ENCODE data around the gene ONECUT1. TPM values are rescaled to one million over a fixed set of nuclear protein-coding genes. Genes with fewer than 3 reads are reported as not detected.
"Not testable (repeated sequence)": the region's sequence is repeated elsewhere in the genome, so short reads cannot be mapped to it uniquely, and the experiment has no call there.

The ONECUT1 gene
- total RNA-seq = not detected in 2 replicates

- Mint-ChIP-seq H3K27me3 (ENCODE audit: low read depth) (peaks cover 87% of the 10 kb centered on the region), H3K9me3 (no peaks in the 10 kb centered on the region), H3K36me3 (ENCODE audit: low read depth) (no peaks in the 10 kb centered on the region), H3K4me1 (ENCODE audit: low read depth) (no peaks in the 10 kb centered on the region), H3K27ac (no peak within 1 kb of the TSS), H3K4me3 (ENCODE audit: low read depth) (peak within 1 kb of the TSS; percentile 57)
- intact Hi-C loops (cut with micrococcal nuclease) = no loop called here
- peak; percentile 43 for DNase-seq (ENCODE audit: low spot score)
Measured at GRCh38 chr15:52790169-52790708, at the start of gene ONECUT1. Gene ONECUT1, minus strand, starts transcription at chr15:52790336. Its CDS starts 452 bp downstream, at chr15:52789884.

DNA sequence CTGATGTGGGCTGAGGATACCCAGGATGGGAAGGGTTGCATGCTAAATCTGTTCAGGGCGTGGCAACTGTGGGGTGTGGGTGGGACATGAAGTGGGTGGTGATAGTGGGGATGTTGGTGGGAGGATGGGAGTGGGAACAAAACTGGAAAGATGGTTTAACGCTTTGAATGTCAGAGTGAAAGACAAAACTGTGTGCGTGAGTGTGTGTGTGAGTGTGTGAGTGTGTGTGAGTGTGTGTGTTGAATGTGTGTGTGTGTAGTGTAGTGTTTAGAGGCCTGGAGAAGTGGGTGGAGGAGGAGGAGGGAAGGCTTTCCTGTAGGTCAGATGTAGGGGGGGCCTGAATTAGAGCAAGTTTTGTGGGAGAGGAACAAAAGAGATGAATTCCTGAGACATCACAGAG lies 44.2 kb upstream of the ONECUT1 start:
- Mint-ChIP-seq H3K4me3 (ENCODE audit: low read depth) (no peak overlapping the region), H3K27ac (no peak overlapping the region), H3K4me1 (ENCODE audit: low read depth) (no peaks in the 10 kb centered on the region), H3K36me3 (ENCODE audit: low read depth) (no peaks in the 10 kb centered on the region), H3K27me3 (ENCODE audit: low read depth) (no peaks in the 10 kb centered on the region), H3K9me3 (no peaks in the 10 kb centered on the region)
- intact Hi-C loops (cut with micrococcal nuclease) = no loop called here
- DNase-seq (ENCODE audit: low spot score) = no peak

DNA sequence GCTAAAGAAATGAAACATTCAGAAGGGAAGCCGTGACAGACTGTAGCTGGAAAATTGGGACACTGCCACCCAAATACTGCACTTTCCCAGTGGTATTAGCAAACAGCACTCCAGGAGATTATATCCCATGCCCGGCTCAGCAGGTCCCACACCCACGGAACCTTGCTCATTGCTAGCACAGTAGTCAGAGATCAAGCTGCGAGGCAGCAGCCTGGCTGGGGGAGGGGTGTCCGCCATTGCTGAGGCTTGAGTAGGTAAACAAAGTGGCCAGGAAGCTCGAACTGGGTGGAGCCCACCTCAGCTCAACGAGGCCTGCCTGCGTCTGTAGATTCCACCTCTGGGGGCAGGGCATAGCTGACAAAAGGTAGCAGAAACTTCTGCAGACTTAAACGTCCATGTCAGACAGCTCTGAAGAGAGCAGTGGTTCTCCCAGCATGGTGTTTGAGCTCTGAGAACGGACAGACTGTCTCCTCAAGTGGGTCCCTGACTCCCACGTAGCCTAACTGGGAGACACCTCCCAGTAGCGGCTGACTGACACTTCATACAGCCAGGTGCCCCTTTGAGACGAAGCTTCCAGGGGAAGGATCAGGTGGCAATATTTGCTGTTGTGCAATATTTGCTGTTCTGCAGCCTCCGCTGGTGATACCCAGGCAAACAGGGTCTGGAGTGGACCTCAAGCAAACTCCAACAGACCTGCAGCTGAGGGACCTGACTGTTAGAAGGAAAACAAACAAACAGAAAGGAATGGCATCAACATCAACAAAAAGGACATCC lies 34.2 kb upstream of the ONECUT1 start:
- H3K4me1 Mint-ChIP-seq (ENCODE audit: low read depth); intact Hi-C loops (cut with micrococcal nuclease); H3K27me3 Mint-ChIP-seq (ENCODE audit: low read depth); H3K9me3 Mint-ChIP-seq; H3K36me3 Mint-ChIP-seq (ENCODE audit: low read depth); H3K27ac Mint-ChIP-seq; DNase-seq (ENCODE audit: low spot score); H3K4me3 Mint-ChIP-seq (ENCODE audit: low read depth): not testable (repeated sequence)

DNA sequence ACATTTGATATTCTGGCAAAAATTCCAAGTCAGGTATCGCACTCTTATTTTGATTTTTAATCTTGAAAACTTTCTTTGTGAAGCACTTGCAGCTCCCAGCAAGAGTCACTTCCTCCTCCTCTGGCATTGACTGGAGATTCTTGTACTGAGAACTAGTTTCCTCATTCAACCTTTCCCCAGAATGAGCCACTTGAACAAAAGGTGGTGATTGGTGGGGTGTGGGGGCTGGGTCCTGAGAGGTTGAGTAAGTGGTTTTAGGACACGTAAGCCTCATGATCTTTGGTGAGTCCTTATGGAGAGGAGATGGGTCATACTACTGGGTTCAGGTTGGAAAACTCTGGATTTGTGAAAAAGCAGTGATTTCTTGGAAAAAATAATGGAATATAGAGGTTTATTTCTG lies 32.3 kb upstream of the ONECUT1 start:
- Mint-ChIP-seq H3K27me3 (ENCODE audit: low read depth) (peaks cover 6% of the 10 kb centered on the region), H3K9me3 (no peaks in the 10 kb centered on the region), H3K27ac (no peak overlapping the region)

DNA sequence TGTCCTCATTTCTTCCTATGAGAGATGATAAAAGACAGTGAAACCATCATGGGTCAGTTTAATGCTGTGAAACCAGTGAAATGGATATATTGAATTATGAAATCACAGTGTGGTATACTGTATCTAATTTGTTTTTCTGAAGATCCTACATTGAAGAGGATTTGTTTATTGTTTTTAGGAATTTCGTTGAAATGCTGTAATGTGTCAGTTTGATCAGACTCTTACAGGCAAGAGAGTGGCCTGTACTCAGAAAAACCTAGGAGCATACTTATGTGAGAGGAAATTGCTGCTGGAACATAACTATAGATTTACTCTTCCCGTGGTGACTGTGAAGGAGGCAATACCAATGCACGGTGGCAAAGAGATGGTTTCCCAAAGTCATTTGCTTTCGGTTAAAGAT lies 29.1 kb upstream of the ONECUT1 start:
- no peaks in the 10 kb centered on the region for H3K36me3 Mint-ChIP-seq (ENCODE audit: low read depth)
- peaks cover 7% of the 10 kb centered on the region for H3K27me3 Mint-ChIP-seq (ENCODE audit: low read depth)
- H3K4me1 Mint-ChIP-seq (ENCODE audit: low read depth) = no peaks in the 10 kb centered on the region

More for the DNA sequence above, 32.3 kb upstream of the ONECUT1 start:
- Mint-ChIP-seq H3K4me1 (ENCODE audit: low read depth) (no peaks in the 10 kb centered on the region), H3K4me3 (ENCODE audit: low read depth) (no peak overlapping the region), H3K36me3 (ENCODE audit: low read depth) (no peaks in the 10 kb centered on the region)
- no peak for DNase-seq (ENCODE audit: low spot score)
- intact Hi-C loops (cut with micrococcal nuclease) = no loop called here

DNA sequence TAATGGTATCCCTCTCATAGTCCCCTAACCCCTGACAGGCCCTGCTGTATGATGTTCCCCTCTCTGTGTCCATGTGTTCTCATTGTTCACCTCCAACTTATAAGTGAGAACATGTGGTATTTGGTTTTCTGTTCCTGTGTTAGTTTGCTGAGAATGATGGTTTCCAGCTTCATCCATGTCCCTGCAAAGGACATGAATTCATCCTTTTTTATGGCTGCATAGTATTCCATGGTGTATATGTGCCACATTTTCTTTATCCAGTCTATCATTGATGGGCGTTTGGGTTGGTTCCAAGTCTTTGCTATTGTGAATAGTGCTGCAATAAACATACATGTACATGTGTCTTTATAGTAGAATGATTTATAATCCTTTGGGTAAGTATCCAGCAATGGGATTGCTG lies 25.8 kb upstream of the ONECUT1 start:
- H3K4me3 Mint-ChIP-seq (ENCODE audit: low read depth); DNase-seq (ENCODE audit: low spot score); intact Hi-C loops (cut with micrococcal nuclease); H3K27me3 Mint-ChIP-seq (ENCODE audit: low read depth); H3K27ac Mint-ChIP-seq; H3K9me3 Mint-ChIP-seq; H3K36me3 Mint-ChIP-seq (ENCODE audit: low read depth); H3K4me1 Mint-ChIP-seq (ENCODE audit: low read depth): not testable (repeated sequence)

More for the DNA sequence above, 29.1 kb upstream of the ONECUT1 start:
- no peak for DNase-seq (ENCODE audit: low spot score)
- no peak overlapping the region for H3K27ac Mint-ChIP-seq
- intact Hi-C loops (cut with micrococcal nuclease) = no loop called here
- H3K4me3 Mint-ChIP-seq (ENCODE audit: low read depth) = no peak overlapping the region
- no peaks in the 10 kb centered on the region for H3K9me3 Mint-ChIP-seq

GRCh38 chr15:52808996-52809395 lies 18.9 kb upstream of the ONECUT1 start:
- Mint-ChIP-seq H3K36me3 (ENCODE audit: low read depth) (no peaks in the 10 kb centered on the region), H3K9me3 (no peaks in the 10 kb centered on the region), H3K27ac (no peak overlapping the region), H3K27me3 (ENCODE audit: low read depth) (peaks cover 54% of the 10 kb centered on the region), H3K4me1 (ENCODE audit: low read depth) (peaks cover 5% of the 10 kb centered on the region), H3K4me3 (ENCODE audit: low read depth) (no peak overlapping the region)
- no peak for DNase-seq (ENCODE audit: low spot score)
- intact Hi-C loops (cut with micrococcal nuclease) = no loop called here

DNA sequence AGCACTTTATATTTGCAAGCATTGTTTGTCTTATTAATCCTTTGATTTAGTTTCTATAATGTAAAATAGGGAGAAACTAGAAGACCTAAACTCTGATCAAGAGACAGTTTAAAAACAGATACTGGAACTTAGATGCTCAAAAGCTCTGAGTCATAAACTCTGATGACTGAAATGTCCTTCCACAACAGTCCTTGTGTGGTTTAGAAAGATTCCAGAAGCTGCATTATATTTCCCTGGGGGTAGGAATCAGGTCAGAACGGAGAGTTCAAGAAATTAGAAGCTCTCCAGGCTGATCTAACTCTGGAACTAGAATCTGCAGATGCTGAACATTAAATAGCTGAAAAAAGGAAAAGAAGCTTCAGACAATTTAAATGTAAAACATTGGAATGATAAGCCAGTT lies 18.3 kb upstream of the ONECUT1 start:
- Mint-ChIP-seq H3K4me1 (ENCODE audit: low read depth) (peaks cover 6% of the 10 kb centered on the region), H3K27ac (no peak overlapping the region), H3K9me3 (no peaks in the 10 kb centered on the region), H3K27me3 (ENCODE audit: low read depth) (peaks cover 58% of the 10 kb centered on the region), H3K4me3 (ENCODE audit: low read depth) (no peak overlapping the region), H3K36me3 (ENCODE audit: low read depth) (no peaks in the 10 kb centered on the region)
- intact Hi-C loops (cut with micrococcal nuclease) = no loop called here
- no peak for DNase-seq (ENCODE audit: low spot score)

GRCh38 chr15:52806284-52806655 lies 16.1 kb upstream of the ONECUT1 start:
- peaks cover 2% of the 10 kb centered on the region for H3K36me3 Mint-ChIP-seq (ENCODE audit: low read depth)
- no peak overlapping the region for H3K27ac Mint-ChIP-seq
- intact Hi-C loops (cut with micrococcal nuclease) = no loop called here
- H3K4me3 Mint-ChIP-seq (ENCODE audit: low read depth) = no peak overlapping the region
- H3K27me3 Mint-ChIP-seq (ENCODE audit: low read depth) = peaks cover 79% of the 10 kb centered on the region
- no peaks in the 10 kb centered on the region for H3K9me3 Mint-ChIP-seq
- H3K4me1 Mint-ChIP-seq (ENCODE audit: low read depth) = peaks cover 11% of the 10 kb centered on the region
- DNase-seq (ENCODE audit: low spot score) = no peak

DNA sequence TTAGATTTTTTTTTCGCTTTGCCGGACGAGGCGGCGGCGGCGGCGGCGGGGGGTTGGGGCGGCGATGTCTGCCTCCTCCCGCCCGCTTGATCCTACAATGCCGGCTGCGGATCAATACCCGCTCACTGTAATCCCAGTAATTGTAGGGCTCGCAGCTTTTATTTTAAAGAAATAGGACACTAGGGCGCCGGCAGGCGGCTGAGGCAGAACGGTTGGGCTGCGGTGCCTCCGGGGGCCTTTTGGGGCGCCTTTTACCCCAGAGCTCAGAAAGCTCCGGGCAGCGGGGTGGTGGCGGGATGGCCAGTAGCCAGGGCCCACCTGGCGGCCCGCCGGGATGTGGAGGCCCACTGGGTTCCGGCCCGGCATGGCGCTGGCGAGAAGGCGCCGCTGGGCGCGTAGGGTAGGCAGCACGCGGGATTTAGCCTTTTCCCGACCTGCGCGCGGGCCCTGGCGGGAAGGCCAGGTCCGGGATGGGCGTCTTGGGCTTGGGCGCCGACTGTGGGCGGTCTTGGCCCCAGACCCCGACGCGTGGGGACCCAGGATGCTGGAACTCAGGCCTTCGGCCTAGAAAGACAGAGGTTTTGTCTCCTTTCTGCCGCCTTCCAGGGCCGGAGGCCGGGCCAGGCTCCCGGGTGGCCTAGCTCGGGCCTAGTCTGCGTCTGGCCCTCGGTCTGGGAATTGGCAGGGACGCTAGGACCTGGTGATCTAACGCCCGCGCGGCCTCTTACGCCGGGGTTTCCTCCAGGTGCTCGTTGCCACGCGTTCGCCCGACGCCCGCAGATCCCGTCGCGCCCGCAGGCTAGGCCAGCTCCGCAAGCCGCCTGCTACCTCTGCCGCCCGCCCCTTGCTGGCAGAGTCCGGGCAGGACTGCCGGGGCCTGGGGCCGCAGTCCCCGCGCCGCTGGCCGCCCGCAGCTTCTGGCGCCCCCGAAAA lies 15.5 kb upstream of the ONECUT1 start:
- Mint-ChIP-seq H3K36me3 (ENCODE audit: low read depth) (peaks cover 2% of the 10 kb centered on the region), H3K9me3 (no peaks in the 10 kb centered on the region), H3K4me3 (ENCODE audit: low read depth) (peak overlapping the region; percentile 30), H3K4me1 (ENCODE audit: low read depth) (peaks cover 13% of the 10 kb centered on the region), H3K27ac (no peak overlapping the region), H3K27me3 (ENCODE audit: low read depth) (peaks cover 79% of the 10 kb centered on the region)
- intact Hi-C loops (cut with micrococcal nuclease) = no loop called here
- DNase-seq (ENCODE audit: low spot score) = no peak

DNA sequence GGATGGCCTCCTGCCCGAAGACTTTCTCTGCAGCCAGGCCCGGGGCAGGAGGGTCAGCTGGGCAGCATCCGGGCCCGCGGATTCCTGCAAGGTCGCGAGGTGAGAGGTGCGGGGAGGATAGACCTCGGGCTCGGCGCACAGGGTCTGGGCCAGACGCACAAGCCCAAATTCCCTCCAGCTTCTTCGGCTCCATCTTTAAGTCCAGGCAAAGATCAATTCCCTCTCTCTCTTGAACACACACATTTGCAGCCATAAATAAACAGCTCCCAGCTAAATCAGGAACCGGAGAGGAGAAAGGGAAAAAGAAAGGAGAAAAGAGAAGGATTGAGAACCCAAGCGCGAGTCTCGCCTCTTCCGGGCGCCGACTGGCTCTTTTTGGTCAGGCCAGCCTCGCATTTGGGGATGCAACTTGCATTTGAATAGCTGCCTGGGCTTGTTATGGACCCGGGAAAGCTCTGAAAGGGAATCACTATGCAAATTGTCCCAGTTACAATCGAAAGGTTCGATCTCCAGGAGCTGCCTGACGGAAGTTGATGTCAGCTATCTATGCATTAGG lies 14.5 kb upstream of the ONECUT1 start:
- DNase-seq (ENCODE audit: low spot score) = no peak
- no peak overlapping the region for H3K27ac Mint-ChIP-seq
- intact Hi-C loops (cut with micrococcal nuclease) = no loop called here
- H3K27me3 Mint-ChIP-seq (ENCODE audit: low read depth) = peaks cover 87% of the 10 kb centered on the region
- no peaks in the 10 kb centered on the region for H3K9me3 Mint-ChIP-seq
- peak overlapping the region; percentile 47 for H3K4me3 Mint-ChIP-seq (ENCODE audit: low read depth)
- H3K4me1 Mint-ChIP-seq (ENCODE audit: low read depth) = peaks cover 13% of the 10 kb centered on the region
- H3K36me3 Mint-ChIP-seq (ENCODE audit: low read depth) = peaks cover 2% of the 10 kb centered on the region

- H3K4me3 Mint-ChIP-seq (ENCODE audit: low read depth) = no peak overlapping the region
- H3K9me3 Mint-ChIP-seq = no peaks in the 10 kb centered on the region
- H3K27me3 Mint-ChIP-seq (ENCODE audit: low read depth) = peaks cover 85% of the 10 kb centered on the region
- intact Hi-C loops (cut with micrococcal nuclease) = no loop called here
- no peak for DNase-seq (ENCODE audit: low spot score)
- no peak overlapping the region for H3K27ac Mint-ChIP-seq
- peaks cover 13% of the 10 kb centered on the region for H3K4me1 Mint-ChIP-seq (ENCODE audit: low read depth)
- H3K36me3 Mint-ChIP-seq (ENCODE audit: low read depth) = peaks cover 2% of the 10 kb centered on the region
Measured at GRCh38 chr15:52803467-52804306, 13.6 kb upstream of the ONECUT1 start.
